SK-N-MC (cell line): ENCODE measurements around the gene DCK.
"Not testable (repeated sequence)": the region's sequence is repeated elsewhere in the genome, so short reads cannot be mapped to it uniquely, and the experiment has no call there.

ENCODE experiments used
- DNase-seq: peaks from one replicate; pipeline ENCODE4 v3.0.0-alpha.2; 2011; ENCODE audit warnings: low read depth, low spot score
- H3K27ac ChIP-seq: fragments of 200-600 bp; sonication (generic); 2 replicates; pipeline ENCODE4 v1.5.1; 2016; ENCODE audit warnings: mixed run types
- H3K36me3 ChIP-seq: fragments of 200-600 bp; sonication (generic); 2 replicates; pipeline ENCODE4 v1.6.1; 2017; ENCODE audit warnings: antibody characterized with exemption, low read length, mixed read lengths; ENCODE audit not compliant: insufficient read depth
- H3K4me3 ChIP-seq: fragments of 200-600 bp; sonication (generic); 2 replicates; pipeline ENCODE4 v1.5.1; 2016
- H3K9ac ChIP-seq: fragments of 200-600 bp; sonication (generic); 2 replicates; pipeline ENCODE4 v1.8.0; 2017; ENCODE audit warnings: mixed run types, mixed read lengths; ENCODE audit not compliant: insufficient read length
- H3K9me3 ChIP-seq: fragments of 200-600 bp; sonication (generic); 2 replicates; pipeline ENCODE4 v1.6.1; 2017; ENCODE audit warnings: low read depth, mild to moderate bottlenecking, antibody characterized with exemption, low read length, moderate library complexity, mixed read lengths
- EZH2 ChIP-seq: fragments of 200-600 bp; sonication (generic); IDR thresholded peaks from one replicate; pipeline ENCODE4 v1.6.1; 2017; ENCODE audit warnings: antibody characterized with exemption
- FOXP2 ChIP-seq: optimal IDR thresholded peaks from 2 replicates; pipeline ENCODE3; 2011; ENCODE audit warnings: mild to moderate bottlenecking, moderate library complexity; ENCODE audit not compliant: insufficient read depth; ENCODE audit errors: extremely low read length, control extremely low read depth
- POLR2AphosphoS5 ChIP-seq: IDR thresholded peaks from 2 replicates; pipeline ENCODE4 v1.6.1; 2012; ENCODE audit warnings: mild to moderate bottlenecking, low read depth, low read length, borderline replicate concordance

Gene DCK

GRCh38 chr4:70994387-70995099 is 1.1 kb downstream of the DCK start:
- Histone ChIP-seq H3K27ac (0 out of 2 replicates have a peak overlapping the region, but pooled peaks have one; percentile 84), H3K9ac (peak overlapping the region; percentile 94), H3K4me3 (peak overlapping the region; percentile 98), H3K9me3 (peaks cover 14% of the 10 kb centered on the region), H3K36me3 (peaks cover 50% of the 10 kb centered on the region)
- no peak for DNase-seq
- TF ChIP-seq POLR2AphosphoS5 (no peak), FOXP2 (no peak), EZH2 (no peak)

- DNase-seq: no peak
- TF ChIP-seq EZH2: no peak
- TF ChIP-seq POLR2AphosphoS5: no peak
- TF ChIP-seq FOXP2: no peak
- H3K27ac ChIP-seq: no peak overlapping the region
- H3K9ac ChIP-seq: no peak overlapping the region
- H3K9me3 ChIP-seq: peaks cover 14% of the 10 kb centered on the region
- H3K36me3 ChIP-seq: peaks cover 59% of the 10 kb centered on the region
- H3K4me3 ChIP-seq: no peak overlapping the region
Measured at GRCh38 chr4:70996018-70996360, 2.5 kb downstream of the DCK start.

- TF ChIP-seq FOXP2 (no peak), EZH2 (no peak), POLR2AphosphoS5 (no peak)
- H3K27ac ChIP-seq: no peak overlapping the region
- peaks cover 63% of the 10 kb centered on the region for H3K36me3 ChIP-seq
- no peak overlapping the region for H3K9ac ChIP-seq
- H3K9me3 ChIP-seq: peaks cover 14% of the 10 kb centered on the region
- DNase-seq: no peak
- H3K4me3 ChIP-seq: 0 out of 2 replicates have a peak overlapping the region, but pooled peaks have one; percentile 9
Measured at GRCh38 chr4:70997036-70997435, 3.6 kb downstream of the DCK start.

- TF ChIP-seq FOXP2: no peak
- H3K9ac ChIP-seq: no peak overlapping the region
- H3K36me3 ChIP-seq: peaks cover 63% of the 10 kb centered on the region
- DNase-seq: no peak
- peaks cover 14% of the 10 kb centered on the region for H3K9me3 ChIP-seq
- H3K27ac ChIP-seq: no peak overlapping the region
- 0 out of 2 replicates have a peak overlapping the region, but pooled peaks have one; percentile 8 for H3K4me3 ChIP-seq
Measured at GRCh38 chr4:70997546-70997945, 4.1 kb downstream of the DCK start.

GRCh38 chr4:70999639-71000038 is 6.2 kb downstream of the DCK start:
- H3K36me3 ChIP-seq: peaks cover 60% of the 10 kb centered on the region
- H3K9me3 ChIP-seq: peaks cover 11% of the 10 kb centered on the region
- not testable (repeated sequence) for DNase-seq, H3K4me3 ChIP-seq, H3K27ac ChIP-seq, H3K9ac ChIP-seq

GRCh38 chr4:71001363-71001762 is 7.9 kb downstream of the DCK start:
- not testable (repeated sequence) for H3K4me3 ChIP-seq, DNase-seq, H3K9ac ChIP-seq, H3K27ac ChIP-seq, H3K9me3 ChIP-seq
- peaks cover 48% of the 10 kb centered on the region for H3K36me3 ChIP-seq

- Histone ChIP-seq H3K9me3 (no peaks in the 10 kb centered on the region; the same call in 1 of the 2 replicates), H3K36me3 (peaks cover 21% of the 10 kb centered on the region), H3K4me3 (no peak overlapping the region), H3K27ac (no peak overlapping the region), H3K9ac (no peak overlapping the region)
- DNase-seq: no peak
- TF ChIP-seq FOXP2 (no peak), POLR2AphosphoS5 (no peak), EZH2 (no peak)
Measured at GRCh38 chr4:71004281-71004851, 10.9 kb downstream of the DCK start.

- H3K9me3 ChIP-seq, H3K9ac ChIP-seq, DNase-seq, H3K27ac ChIP-seq, H3K4me3 ChIP-seq: not testable (repeated sequence)
- peaks cover 16% of the 10 kb centered on the region for H3K36me3 ChIP-seq
Measured at GRCh38 chr4:71005025-71005424, 11.6 kb downstream of the DCK start.

GRCh38 chr4:71006203-71006907 is 12.9 kb downstream of the DCK start:
- DNase-seq: no peak
- Histone ChIP-seq H3K36me3 (peaks cover 10% of the 10 kb centered on the region), H3K4me3 (no peak overlapping the region), H3K9me3 (no peaks in the 10 kb centered on the region; the same call in 1 of the 2 replicates), H3K9ac (no peak overlapping the region), H3K27ac (no peak overlapping the region)
- TF ChIP-seq POLR2AphosphoS5 (no peak), FOXP2 (no peak), EZH2 (no peak)
